ENCODE data around the gene SLIT1. TPM values are rescaled to one million over a fixed set of nuclear protein-coding genes. Genes with fewer than 3 reads are reported as not detected.
"Not testable (repeated sequence)": the region's sequence is repeated elsewhere in the genome, so short reads cannot be mapped to it uniquely, and the experiment has no call there.

SLIT1 gene
- total and polyA plus RNA-seq, 2 of the 8 experiments (the other 6 are each of a cell fraction or from before 2014, with no cell fraction given) = 0.70 to 0.88 TPM

GRCh38 chr10:97033841-97034240, 151.9 kb downstream of the SLIT1 start:
- not testable (repeated sequence) for H3K18ac ChIP-seq (ENCODE audit: extremely low read depth, low read length); H2BK120ac ChIP-seq (replicated peaks; ENCODE audit: low read depth, low read length)

More at GRCh38 chr10:97033841-97034240, 151.9 kb downstream of the SLIT1 start:
- ChIA-PET POLR2A (ENCODE audit: partially characterized antibody) (interaction anchor here (0.7 kb wide), 1 partner anchor 157 kb away, joined by 3 read pairs; no protein-coding TSS in a partner anchor), CTCF (ENCODE audit: partially characterized antibody) (interaction anchor here (0.7 to 9.9 kb wide), 4 partner anchors 10 to 392 kb away, joined by 3 to 129 read pairs (median 54); no protein-coding TSS in a partner anchor)
- not testable (repeated sequence) for H3K27ac ChIP-seq (ENCODE audit: low read depth, low read length); H4K20me1 ChIP-seq (replicated peaks in 1 of 2; ENCODE audit: control insufficient read depth in 1 of 2, insufficient read depth in 2 of 2, low read length in 2 of 2); H3K36me3 ChIP-seq (ENCODE audit: control insufficient read depth in 2 of 4, insufficient read depth in 4 of 4, low read length in 3 of 4); H2BK20ac ChIP-seq (ENCODE audit: low read length); H4K5ac ChIP-seq (ENCODE audit: insufficient read length, low read depth, low read length); H3K23ac ChIP-seq (ENCODE audit: insufficient read length); H4K91ac ChIP-seq (replicated peaks; ENCODE audit: insufficient read length, low read length); H3K79me1 ChIP-seq (ENCODE audit: low read depth, low read length); H3K9me3 ChIP-seq (ENCODE audit: insufficient read depth in 2 of 2, low read depth in 1 of 2, low read length in 1 of 2); H3K23me2 ChIP-seq (ENCODE audit: low read depth, low read length); H2AFZ ChIP-seq (ENCODE audit: low read length); H3K56ac ChIP-seq (replicated peaks; ENCODE audit: insufficient read length, low read depth, low read length); H3K9ac ChIP-seq (replicated peaks in 1 of 4; ENCODE audit: extremely low read depth in 1 of 4, low read depth in 3 of 4, low read length in 3 of 4); H3K14ac ChIP-seq (ENCODE audit: insufficient read length); H2BK5ac ChIP-seq (ENCODE audit: low read depth, low read length); H2AK5ac ChIP-seq (ENCODE audit: low read depth, low read length); H2BK12ac ChIP-seq (ENCODE audit: low read depth, low read length); H2BK15ac ChIP-seq (ENCODE audit: low read length); FAIRE-seq; H4K8ac ChIP-seq (ENCODE audit: extremely low read depth, insufficient read depth, low read length); H3K79me2 ChIP-seq (ENCODE audit: control insufficient read depth in 1 of 2, insufficient read depth in 2 of 2, low read length in 2 of 2); H3K4me2 ChIP-seq (ENCODE audit: insufficient read depth in 1 of 2, low read depth in 2 of 2, low read length in 2 of 2); H3K4ac ChIP-seq (replicated peaks; ENCODE audit: insufficient read length, low read depth, low read length); H3K27me3 ChIP-seq (replicated peaks in 1 of 4; ENCODE audit: control insufficient read depth in 3 of 4, extremely low read depth in 1 of 4, insufficient read depth in 3 of 4, low read length in 3 of 4); DNase-seq (ENCODE audit: low read depth in 1 of 2, low spot score in 2 of 2); H3K4me3 ChIP-seq (ENCODE audit: extremely low read depth in 1 of 4, insufficient read depth in 2 of 4, low read depth in 3 of 4, low read length in 4 of 4)
- peaks cover 4 to 20% (median 10%) of the 10 kb centered on the region in 4 experiments for H3K4me1 ChIP-seq (replicated peaks in 1 of 4; ENCODE audit: control insufficient read depth in 3 of 4, insufficient read depth in 4 of 4, low read length in 3 of 4)
- 100% methylated on average over 5 of the region's 9 CpGs; no CpG with 5 or more reads in 1 of the 2 experiments for WGBS, 2 experiments (ENCODE audit: extremely low coverage in 1 of 2, insufficient coverage in 1 of 2, insufficient read length in 1 of 2, insufficient replicate concordance in 2 of 2, low coverage in 1 of 2, low lambda C conversion rate in 2 of 2, missing lambda C conversion rate in 1 of 2)

All from H1 (cell line).